Prostate gland (tissue), 2 donors: ENCODE results near the gene FLYWCH1.

Source experiments
- CTCF ChIP-seq, 4 experiments: fragments of 200-600 bp in 2 of 4; fragments of 450-650 bp in 2 of 4; sonication (generic) in 2 of 4; IDR thresholded peaks; 1 replicate in 3 of 4; 2 replicates in 1 of 4; pipeline ENCODE4 v1.5.1; 2016 to 2019; ENCODE audit warnings: antibody characterized with exemption in 4 of 4, mild to moderate bottlenecking in 2 of 4, moderate library complexity in 2 of 4
- POLR2A ChIP-seq: fragments of 450-650 bp; IDR thresholded peaks from one replicate; pipeline ENCODE4 v1.6.1; 2016; ENCODE audit warnings: antibody characterized with exemption, mild to moderate bottlenecking
- POLR2AphosphoS5 ChIP-seq: sonication (generic); formaldehyde crosslinking; IDR thresholded peaks from one replicate; pipeline ENCODE4 v1.6.1; 2017; ENCODE audit warnings: antibody characterized with exemption

- no peak for TF ChIP-seq POLR2A
- TF ChIP-seq CTCF (IDR thresholded peaks at IDR 0.05) = no peak
- no peak for TF ChIP-seq POLR2AphosphoS5
Measured at GRCh38 chr16:2967721-2968161, 56.0 kb downstream of the FLYWCH1 start.
